ES-I3 (cell line): ENCODE data around the gene RHOBTB1.

Experiments used
- H3K36me3 ChIP-seq: 2 replicates; pipeline ENCODE4 v1.6.1; 2013; ENCODE audit warnings: mild to moderate bottlenecking, low read length, control low read depth, moderate library complexity; ENCODE audit not compliant: insufficient read depth
- H3K4me1 ChIP-seq: 2 replicates; pipeline ENCODE4 v1.6.1; 2013; ENCODE audit warnings: mild to moderate bottlenecking, control low read depth, low read length; ENCODE audit not compliant: insufficient read depth
- H3K9ac ChIP-seq: 2 replicates; pipeline ENCODE4 v1.6.1; 2013; ENCODE audit warnings: low read depth, mild to moderate bottlenecking, low read length, moderate library complexity
- H3K9me3 ChIP-seq: 2 replicates; pipeline ENCODE4 v1.6.1; 2013; ENCODE audit warnings: mild to moderate bottlenecking, low read length, moderate library complexity; ENCODE audit not compliant: control insufficient read depth, insufficient read depth

RHOBTB1 gene

GRCh38 chr10:60940446-60940845, 3.5 kb downstream of the RHOBTB1 start:
- peaks cover 10% of the 10 kb centered on the region for H3K4me1 ChIP-seq
- H3K9ac ChIP-seq: no peak overlapping the region
- peaks cover 2% of the 10 kb centered on the region; the same call in 1 of the 2 replicates for H3K36me3 ChIP-seq
- no peaks in the 10 kb centered on the region for H3K9me3 ChIP-seq

- Histone ChIP-seq H3K9ac (no peak overlapping the region), H3K4me1 (peaks cover 9% of the 10 kb centered on the region), H3K9me3 (no peaks in the 10 kb centered on the region), H3K36me3 (peaks cover 2% of the 10 kb centered on the region; the same call in 1 of the 2 replicates)
Measured at GRCh38 chr10:60937784-60938654, 6.0 kb downstream of the RHOBTB1 start.

- no peaks in the 10 kb centered on the region for H3K9me3 ChIP-seq
- peaks cover 4% of the 10 kb centered on the region for H3K4me1 ChIP-seq
- peaks cover 2% of the 10 kb centered on the region; the same call in 1 of the 2 replicates for H3K36me3 ChIP-seq
- no peak overlapping the region for H3K9ac ChIP-seq
Measured at GRCh38 chr10:60937022-60937421, 7.0 kb downstream of the RHOBTB1 start.

GRCh38 chr10:60934215-60935175, 9.5 kb downstream of the RHOBTB1 start:
- no peaks in the 10 kb centered on the region for H3K9me3 ChIP-seq

GRCh38 chr10:60932756-60933155, 11.2 kb downstream of the RHOBTB1 start:
- Histone ChIP-seq H3K4me1 (no peaks in the 10 kb centered on the region), H3K9me3 (no peaks in the 10 kb centered on the region), H3K36me3 (no peaks in the 10 kb centered on the region), H3K9ac (no peak overlapping the region)

More at GRCh38 chr10:60934215-60935175, 9.5 kb downstream of the RHOBTB1 start:
- Histone ChIP-seq H3K4me1 (no peaks in the 10 kb centered on the region), H3K9ac (no peak overlapping the region), H3K36me3 (peaks cover 2% of the 10 kb centered on the region; the same call in 1 of the 2 replicates)

GRCh38 chr10:60930237-60930636, 13.7 kb downstream of the RHOBTB1 start:
- Histone ChIP-seq H3K36me3 (no peaks in the 10 kb centered on the region), H3K9ac (no peak overlapping the region), H3K9me3 (no peaks in the 10 kb centered on the region), H3K4me1 (no peaks in the 10 kb centered on the region)

GRCh38 chr10:60921633-60922032, 22.4 kb downstream of the RHOBTB1 start:
- H3K9ac ChIP-seq: no peak overlapping the region
- H3K9me3 ChIP-seq: no peaks in the 10 kb centered on the region
- H3K4me1 ChIP-seq: no peaks in the 10 kb centered on the region
- H3K36me3 ChIP-seq: no peaks in the 10 kb centered on the region

- Histone ChIP-seq H3K36me3 (no peaks in the 10 kb centered on the region), H3K4me1 (no peaks in the 10 kb centered on the region), H3K9me3 (no peaks in the 10 kb centered on the region), H3K9ac (no peak overlapping the region)
Measured at GRCh38 chr10:60920479-60920878, 23.5 kb downstream of the RHOBTB1 start.

GRCh38 chr10:60919551-60919950, 24.4 kb downstream of the RHOBTB1 start:
- no peaks in the 10 kb centered on the region for H3K4me1 ChIP-seq
- no peaks in the 10 kb centered on the region for H3K36me3 ChIP-seq
- H3K9me3 ChIP-seq: no peaks in the 10 kb centered on the region
- no peak overlapping the region for H3K9ac ChIP-seq

- no peak overlapping the region for H3K9ac ChIP-seq
- H3K9me3 ChIP-seq: no peaks in the 10 kb centered on the region
- H3K4me1 ChIP-seq: no peaks in the 10 kb centered on the region
- H3K36me3 ChIP-seq: no peaks in the 10 kb centered on the region
Measured at GRCh38 chr10:60917331-60918280, 26.4 kb downstream of the RHOBTB1 start.

GRCh38 chr10:60916025-60916424, 28.0 kb downstream of the RHOBTB1 start:
- H3K9ac ChIP-seq: no peak overlapping the region
- no peaks in the 10 kb centered on the region for H3K36me3 ChIP-seq
- no peaks in the 10 kb centered on the region for H3K9me3 ChIP-seq
- no peaks in the 10 kb centered on the region for H3K4me1 ChIP-seq

- Histone ChIP-seq H3K9ac (no peak overlapping the region), H3K9me3 (no peaks in the 10 kb centered on the region), H3K4me1 (no peaks in the 10 kb centered on the region), H3K36me3 (no peaks in the 10 kb centered on the region)
Measured at GRCh38 chr10:60914690-60915141, 29.3 kb downstream of the RHOBTB1 start.

- Histone ChIP-seq H3K4me1 (no peaks in the 10 kb centered on the region), H3K9me3 (no peaks in the 10 kb centered on the region), H3K36me3 (no peaks in the 10 kb centered on the region), H3K9ac (no peak overlapping the region)
Measured at GRCh38 chr10:60913657-60914056, 30.3 kb downstream of the RHOBTB1 start.
